HepG2 (cell line): ENCODE measurements around the gene SIT1. TPM values are rescaled to one million over a fixed set of nuclear protein-coding genes. Genes with fewer than 3 reads are reported as not detected.

Experiments used
- AKNA ChIP-seq: sonication (generic); formaldehyde crosslinking; IDR thresholded peaks from 2 replicates; pipeline ENCODE4 v1.4.0; 2020; ENCODE audit warnings: missing genetic modification reagents, borderline replicate concordance
- BHLHE40 ChIP-seq: IDR thresholded peaks from 2 replicates; pipeline ENCODE4 v1.6.1; 2011; ENCODE audit warnings: low read length, improper control_type of control experiment
- CC2D1A ChIP-seq: sonication (generic); formaldehyde crosslinking; IDR thresholded peaks from 2 replicates; pipeline ENCODE4 v1.8.1; 2023; ENCODE audit warnings: mild to moderate bottlenecking, missing genetic modification reagents
- CHD4 ChIP-seq: fragments of 200-600 bp; sonication (generic); IDR thresholded peaks from 2 replicates; pipeline ENCODE4 v1.7.0; 2017; ENCODE audit warnings: mild to moderate bottlenecking, low read length, borderline replicate concordance
- CREB3 ChIP-seq: sonication (generic); formaldehyde crosslinking; IDR thresholded peaks from 2 replicates; pipeline ENCODE4 v1.5.0; 2020; ENCODE audit warnings: missing genetic modification reagents
- ETV6 ChIP-seq: sonication (generic); formaldehyde crosslinking; conservative IDR thresholded peaks from 2 replicates; pipeline ENCODE4 v1.4.0; 2020; ENCODE audit warnings: missing genetic modification reagents
- FOXK2 ChIP-seq: fragments of 450-650 bp; IDR thresholded peaks from 2 replicates; pipeline ENCODE4 v1.6.1; 2016
- FOXO4 ChIP-seq: sonication (generic); formaldehyde crosslinking; conservative IDR thresholded peaks from 2 replicates; pipeline ENCODE4 v1.8.1; 2023; ENCODE audit warnings: missing genetic modification reagents
- SIN3B ChIP-seq: fragments of 150-350 bp; IDR thresholded peaks from 2 replicates; pipeline ENCODE4 v1.6.1; 2014; ENCODE audit warnings: low read length
- STAT6 ChIP-seq: sonication (generic); formaldehyde crosslinking; IDR thresholded peaks from 2 replicates; pipeline ENCODE4 v1.4.0; 2020; ENCODE audit warnings: missing genetic modification reagents, mild to moderate bottlenecking, borderline replicate concordance
- TIGD3 ChIP-seq: sonication (generic); formaldehyde crosslinking; IDR thresholded peaks from 2 replicates; pipeline ENCODE4 v1.5.1; 2020; ENCODE audit warnings: mild to moderate bottlenecking, missing genetic modification reagents, borderline replicate concordance
- ZBTB7B ChIP-seq: sonication (generic); formaldehyde crosslinking; IDR thresholded peaks from 2 replicates; pipeline ENCODE4 v1.4.0; 2020; ENCODE audit warnings: missing genetic modification reagents
- ZNF616 ChIP-seq: sonication (generic); formaldehyde crosslinking; IDR thresholded peaks from 2 replicates; pipeline ENCODE4 v1.5.0; 2020; ENCODE audit warnings: low read depth, mild to moderate bottlenecking, missing genetic modification reagents
- ZNF704 ChIP-seq: sonication (generic); formaldehyde crosslinking; IDR thresholded peaks from 2 replicates; pipeline ENCODE4 v1.8.1; 2023; ENCODE audit warnings: mild to moderate bottlenecking, inconsistent platforms, moderate library complexity, missing genetic modification reagents, borderline replicate concordance
- ZNF780A ChIP-seq: sonication (generic); formaldehyde crosslinking; IDR thresholded peaks from 2 replicates; pipeline ENCODE4 v1.8.0; 2022; ENCODE audit warnings: mild to moderate bottlenecking, missing genetic modification reagents, moderate library complexity
- ZNF879 ChIP-seq: sonication (generic); formaldehyde crosslinking; IDR thresholded peaks from 2 replicates; pipeline ENCODE4 v1.8.1; 2023; ENCODE audit warnings: missing genetic modification reagents
- polyA plus RNA-seq, 8 experiments: library from polyadenylated mRNA; depleted of rRNA in 3 of 8; stranded (reverse) in 7 of 8; unstranded in 1 of 8; fragments of >200 nt; fragmentation: Illumina TruSeq in 4 of 8; extraction: Trizol in 4 of 8; gene quantifications; 2 replicates each; pipeline versions ENCODE4 v1.2.1 to v1.2.3, GENCODE V29; 2011 to 2016; ENCODE audit warnings: low read depth in 4 of 8, missing spikeins in 1 of 8, mixed read lengths in 1 of 8; ENCODE audit not compliant: insufficient read depth in 1 of 8
- total RNA-seq, 5 experiments: library from RNA; depleted of rRNA; stranded (reverse); fragments of >200 nt; fragmentation: Illumina TruSeq; extraction: Trizol; gene quantifications; 2 replicates each; pipeline ENCODE4 v1.2.3, GENCODE V29; 2016; ENCODE audit warnings: low read depth in 1 of 5

SIT1 gene
- total and polyA plus RNA-seq, 2 of the 13 experiments (the other 11 are each of a cell fraction or from before 2014, with no cell fraction given), result 0.09 to 6.7 TPM

GRCh38 chr9:35656831-35657545 is 6.3 kb upstream of the SIT1 start (continued):
- 0 out of 2 replicates have a peak, but pooled peaks have one; percentile 82 for TF ChIP-seq FOXO4
- no peak for TF ChIP-seq ETV6
- no peak for TF ChIP-seq AKNA (CRISPR knock-in tag)
- no peak for TF ChIP-seq ZNF879
- TF ChIP-seq ZNF704, result no peak
- TF ChIP-seq CREB3 (CRISPR knock-in tag), result no peak
- peak; percentile 10; the same call in 1 of the 2 replicates for TF ChIP-seq ZNF780A (CRISPR knock-in tag)
- TF ChIP-seq BHLHE40, result peak; percentile 80
- TF ChIP-seq CC2D1A (CRISPR knock-in tag), result no peak
- no peak for TF ChIP-seq FOXK2
- 0 out of 2 replicates have a peak, but pooled peaks have one; percentile 39 for TF ChIP-seq CHD4
- TF ChIP-seq ZNF616 (CRISPR knock-in tag), result no peak
- no peak for TF ChIP-seq ZBTB7B (CRISPR knock-in tag)
- no peak for TF ChIP-seq STAT6 (CRISPR knock-in tag)
- 0 out of 2 replicates have a peak, but pooled peaks have one; percentile 16 for TF ChIP-seq TIGD3 (CRISPR knock-in tag)
- TF ChIP-seq SIN3B, result no peak
